Stimulated activated CD8-positive, alpha-beta memory T cell treated with anti-CD3 and anti-CD28 coated beads, Interleukin-7, amount 100 ng/mL, for 24 hours (primary cell): Measurements from ENCODE around the gene IL12RB1.

Experiments
- DNase-seq: peaks from one replicate; pipeline ENCODE4 v3.0.0-alpha.2; 2020; ENCODE audit warnings: low read depth

IL12RB1 gene

DNA sequence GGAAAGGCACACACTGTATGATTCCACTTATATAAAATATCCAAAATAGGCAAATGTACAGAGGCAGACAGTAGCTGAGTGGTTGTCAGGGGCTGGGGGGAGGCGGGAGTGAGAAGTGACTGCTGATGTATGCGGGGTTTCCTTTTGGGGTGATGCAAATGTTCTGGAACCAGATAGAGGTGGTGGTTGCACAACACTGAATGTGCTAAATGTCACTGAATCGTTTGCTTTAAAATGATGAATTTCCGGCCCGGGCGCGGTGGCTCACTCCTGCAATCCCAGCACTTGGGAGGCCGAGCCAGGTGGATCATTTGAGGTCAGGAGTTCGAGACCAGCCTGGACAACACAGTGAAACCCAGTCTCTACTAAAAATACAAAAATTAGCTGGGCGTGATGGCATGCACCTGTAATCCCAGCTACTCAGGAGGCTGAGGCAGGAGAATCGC, 2.4 kb upstream of the IL12RB1 start:
- peak; percentile 37 for DNase-seq

GRCh38 chr19:18085702-18086457, 854 bp downstream of the IL12RB1 start:
- DNase-seq, result no peak

DNA sequence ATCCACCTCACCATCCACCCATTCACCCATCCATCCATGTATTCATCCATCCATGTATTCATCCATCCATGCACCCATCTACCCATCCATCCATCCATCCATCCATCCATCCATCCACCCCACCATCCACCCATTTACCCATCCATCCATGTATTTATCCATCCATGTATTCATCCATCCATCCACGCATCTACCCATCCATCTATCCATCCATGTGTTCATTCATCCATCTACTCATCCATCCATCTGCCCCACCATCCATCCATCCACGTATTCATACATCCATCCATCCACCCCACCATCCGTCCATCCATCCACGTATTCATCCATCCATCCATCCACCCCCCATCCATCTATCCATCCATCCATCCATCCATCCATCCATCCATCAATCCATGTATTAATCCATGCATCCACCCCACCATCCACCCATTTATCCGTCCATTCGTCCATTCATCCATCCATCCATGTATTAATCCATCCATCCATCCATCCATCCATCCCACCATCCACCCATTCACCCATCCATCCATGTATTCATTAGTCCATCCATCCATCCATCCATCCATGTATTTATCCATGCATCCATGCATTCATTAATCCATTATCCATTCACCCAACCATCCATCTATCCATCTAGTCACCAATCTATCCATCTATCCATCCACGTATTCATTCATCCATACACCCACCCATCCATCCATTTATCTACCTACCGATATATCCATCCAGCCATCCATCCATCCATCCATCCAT, 2.6 kb downstream of the IL12RB1 start:
- no peak for DNase-seq

GRCh38 chr19:18074192-18074591, 12.5 kb downstream of the IL12RB1 start:
- no peak for DNase-seq

DNA sequence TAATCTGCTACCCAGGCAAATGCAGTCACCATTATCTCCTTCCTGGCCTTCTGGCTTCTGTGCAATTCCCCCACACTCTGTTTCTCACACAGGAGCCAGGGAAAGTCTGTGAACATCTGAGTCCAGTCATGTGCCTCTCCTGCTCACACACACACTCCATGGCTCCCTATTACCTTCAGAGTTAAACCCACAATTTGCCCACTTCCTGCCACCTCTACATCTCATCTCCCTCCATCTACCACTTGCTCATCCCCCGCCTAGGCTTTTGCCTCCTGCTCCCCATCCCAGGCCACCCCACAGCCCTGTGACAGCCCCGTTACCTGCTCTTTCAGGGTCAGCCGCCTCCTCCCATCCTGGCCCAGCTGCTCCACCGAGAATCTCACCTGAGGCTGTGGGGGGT, 13.5 kb downstream of the IL12RB1 start:
- no peak for DNase-seq

GRCh38 chr19:18072335-18072734, 14.4 kb downstream of the IL12RB1 start:
- DNase-seq, result no peak

DNA sequence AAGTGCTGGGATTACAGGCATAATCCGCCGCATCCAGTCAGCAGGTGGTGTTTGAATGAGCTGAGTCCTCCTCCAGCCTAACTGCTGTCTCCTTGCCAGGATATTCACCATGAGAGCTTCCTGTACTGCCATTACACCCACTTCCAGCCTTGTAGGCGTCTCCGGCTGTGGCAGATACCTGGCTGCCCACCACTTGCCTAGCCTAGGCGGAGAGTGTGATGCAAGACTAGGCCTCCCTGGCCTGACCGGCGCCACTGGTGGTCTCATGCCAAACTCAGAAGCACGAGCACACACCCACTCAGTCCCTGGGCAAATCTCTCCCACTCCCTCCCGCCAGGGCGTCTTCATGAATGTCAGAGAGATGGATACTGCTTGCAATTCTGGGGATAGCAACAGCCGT, 16.6 kb downstream of the IL12RB1 start:
- DNase-seq, result no peak

GRCh38 chr19:18069383-18069782, 17.4 kb downstream of the IL12RB1 start:
- no peak for DNase-seq

DNA sequence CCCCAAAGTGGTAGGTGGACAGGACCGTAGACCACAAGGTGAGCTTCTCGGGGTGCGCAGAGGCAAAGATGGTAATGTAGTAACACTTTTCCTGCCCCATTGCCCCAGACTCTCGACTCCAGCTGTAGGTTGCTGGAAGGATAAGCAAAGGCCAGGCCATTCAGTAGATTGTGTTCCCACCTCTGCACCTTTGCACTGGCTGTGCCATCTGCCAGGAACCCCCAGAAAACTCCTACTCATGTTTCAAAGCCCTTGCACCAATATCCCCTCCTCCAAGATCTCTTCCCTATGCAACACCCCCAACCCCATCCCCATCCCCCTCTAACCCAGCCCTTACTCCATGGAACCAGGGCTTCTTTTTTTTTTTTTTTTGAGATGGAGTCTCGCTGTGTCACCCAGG, 18.3 kb downstream of the IL12RB1 start:
- DNase-seq, result no peak

DNA sequence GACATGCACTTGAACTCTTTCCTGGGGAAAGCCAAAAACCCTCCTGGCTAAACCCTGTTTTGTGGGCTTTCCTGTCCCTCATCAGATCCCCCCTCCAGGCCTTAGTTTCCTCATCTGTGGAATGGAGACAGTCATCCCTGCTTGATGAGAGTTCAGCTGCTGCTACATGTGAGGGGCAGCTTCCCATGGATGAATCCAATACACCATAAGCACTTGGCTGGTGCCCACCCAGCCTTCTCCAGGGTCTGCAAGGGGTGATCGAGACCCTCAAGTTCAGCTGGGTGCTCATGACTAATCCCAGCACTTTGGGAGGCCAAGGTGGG, 21.6 kb downstream of the IL12RB1 start:
- no peak for DNase-seq

DNA sequence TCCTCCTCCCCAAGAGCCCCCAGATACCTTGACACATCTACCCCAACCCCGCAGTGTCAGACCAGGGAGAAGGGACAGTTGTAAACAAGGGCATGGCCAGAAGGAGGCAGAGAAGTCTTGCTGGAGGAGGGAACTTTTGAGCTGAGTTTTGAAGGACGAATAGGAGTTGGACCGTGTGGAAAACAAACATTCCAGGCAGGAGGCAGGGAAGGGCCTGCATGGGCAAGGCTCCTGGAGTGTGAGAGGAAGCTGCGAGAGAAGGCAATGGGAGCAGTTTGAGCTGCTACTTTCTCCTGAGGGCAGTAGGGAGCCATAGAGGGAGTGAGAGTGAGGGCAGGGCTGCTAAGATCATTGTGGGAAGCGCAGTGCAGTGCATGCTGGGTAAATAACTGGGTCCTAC, 23.3 kb downstream of the IL12RB1 start:
- DNase-seq, result no peak

GRCh38 chr19:18062028-18062427, 24.7 kb downstream of the IL12RB1 start:
- no peak for DNase-seq

- no peak for DNase-seq
Observed at GRCh38 chr19:18060472-18060871, 26.3 kb downstream of the IL12RB1 start.

GRCh38 chr19:18059902-18060301, 26.8 kb downstream of the IL12RB1 start:
- DNase-seq, result no peak

DNA sequence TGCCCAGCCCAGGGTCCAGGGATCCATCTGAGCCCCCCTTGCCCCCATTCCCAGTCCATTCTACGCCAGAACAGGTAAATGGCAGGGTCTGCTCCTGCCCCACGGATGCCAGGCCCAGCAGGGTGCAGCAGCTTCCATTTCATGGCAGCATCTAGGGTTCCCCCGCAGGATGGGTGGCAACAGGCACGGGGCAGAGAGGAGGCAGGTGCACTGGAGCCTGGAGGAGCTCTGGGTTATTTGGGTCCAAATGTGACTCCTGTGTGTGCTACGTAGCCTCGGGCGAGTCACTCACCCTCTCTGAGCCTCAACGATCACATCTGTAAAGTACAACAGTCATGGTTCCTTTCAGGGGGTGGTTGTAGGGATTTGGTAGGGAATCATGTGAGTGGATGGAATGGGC, 27.4 kb downstream of the IL12RB1 start:
- DNase-seq, result no peak

- peak; percentile 66 for DNase-seq
Observed at GRCh38 chr19:18058208-18059009, 28.3 kb downstream of the IL12RB1 start.

DNA sequence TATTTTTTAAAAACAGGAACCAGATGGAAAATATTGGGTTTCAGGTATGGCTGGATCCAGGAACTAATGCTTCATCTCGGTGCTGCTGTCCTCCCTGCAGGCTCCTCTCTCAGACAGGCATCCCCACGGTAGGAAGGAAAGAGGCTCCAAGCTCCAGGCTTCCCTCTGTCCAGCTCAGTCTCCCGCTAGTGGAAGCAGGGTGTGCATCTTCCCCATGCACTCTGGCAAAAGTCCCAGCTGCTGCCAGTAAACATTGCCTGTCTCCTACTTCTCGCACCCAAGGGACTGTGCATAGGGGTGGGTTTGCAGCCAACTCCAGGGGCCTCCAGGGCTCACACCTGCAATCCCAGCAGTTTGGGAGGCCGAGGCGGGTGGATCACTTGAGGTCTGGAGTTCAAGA, 29.2 kb downstream of the IL12RB1 start:
- DNase-seq, result no peak

- no peak for DNase-seq
Observed at GRCh38 chr19:18055967-18056366, 30.8 kb downstream of the IL12RB1 start.

- DNase-seq, result no peak
Observed at GRCh38 chr19:18053576-18054219, 33.0 kb downstream of the IL12RB1 start.

DNA sequence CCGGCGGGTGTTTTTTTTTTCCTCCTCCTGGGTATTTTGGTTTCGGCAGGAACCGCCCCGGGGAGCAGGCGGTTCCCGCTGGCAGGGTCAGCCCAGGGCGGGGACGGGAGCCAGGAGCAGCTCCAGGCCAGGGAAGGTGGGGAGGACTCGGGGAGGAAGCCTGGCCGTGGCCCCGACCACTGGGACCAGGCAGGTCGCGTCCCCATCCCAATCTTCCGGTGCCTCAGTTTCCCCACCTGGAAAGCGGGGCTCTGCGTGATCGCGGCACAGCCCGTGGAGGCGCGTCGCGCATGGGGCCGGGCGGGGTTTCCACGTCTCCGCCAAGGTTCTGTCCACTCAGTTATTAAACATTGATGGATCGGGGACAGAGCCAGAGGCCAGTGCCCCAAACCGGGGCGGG, 34.8 kb downstream of the IL12RB1 start:
- DNase-seq, result no peak

- DNase-seq, result no peak
Observed at GRCh38 chr19:18049385-18049784, 37.3 kb downstream of the IL12RB1 start.

GRCh38 chr19:18046059-18046718, 40.5 kb downstream of the IL12RB1 start:
- no peak for DNase-seq
